Mucosa of gallbladder (tissue), 1 donor: ENCODE data around the gene ZNF580. TPM values are rescaled to one million over a fixed set of nuclear protein-coding genes. Genes with fewer than 3 reads are reported as not detected.

Experiments used
- DNase-seq: peaks from one replicate; pipeline ENCODE4 v3.0.0-alpha.2; 2020; ENCODE audit warnings: low spot score
- total RNA-seq: library from RNA; stranded (reverse); gene quantifications from one replicate; pipeline ENCODE4 v1.2.1, GENCODE V29; 2021
- donor health status: DM: no; HTN: no; CAD: no.

ZNF580 gene
- total RNA-seq, 1 donor from 2014 or later: 47.3 TPM

DNA sequence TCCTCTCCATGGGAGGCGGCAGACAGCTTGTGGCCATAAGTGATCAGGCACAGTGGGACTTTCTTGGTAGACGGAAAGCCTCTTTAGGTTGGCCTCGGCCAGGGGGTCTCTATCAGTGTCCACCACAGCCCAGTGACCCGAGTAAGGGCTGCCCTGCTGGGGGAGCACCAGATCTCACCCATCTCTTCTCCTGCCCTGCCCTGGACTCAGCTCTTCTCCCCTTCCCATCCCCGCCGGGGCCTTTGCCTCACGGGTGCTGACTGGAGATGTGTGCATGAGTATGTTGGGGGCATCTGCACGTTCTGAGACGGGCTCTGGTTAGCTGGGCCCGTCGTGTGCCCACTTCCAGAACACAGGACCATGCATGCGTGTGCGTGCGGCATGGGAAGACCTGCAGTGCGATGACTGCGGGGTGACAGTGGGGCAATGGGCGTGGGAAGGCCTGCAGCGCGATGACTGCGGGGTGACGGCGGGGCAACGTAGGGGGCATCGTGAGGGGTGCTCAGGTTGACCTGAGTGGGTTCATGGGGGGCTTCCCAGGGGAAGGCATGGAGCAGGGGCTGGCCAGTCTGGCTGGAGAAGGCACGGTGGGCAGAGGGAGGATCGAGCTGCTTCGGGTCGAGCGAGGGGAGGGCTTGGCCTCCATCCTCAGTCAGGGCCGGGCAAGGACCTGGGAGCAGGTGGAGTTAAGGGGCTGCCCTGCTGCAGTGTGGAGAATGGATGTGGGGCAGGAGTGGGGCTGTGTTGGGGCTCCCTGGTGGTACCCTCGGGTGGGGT lies 50.2 kb downstream of the ZNF580 start:
- no peak for DNase-seq

DNA sequence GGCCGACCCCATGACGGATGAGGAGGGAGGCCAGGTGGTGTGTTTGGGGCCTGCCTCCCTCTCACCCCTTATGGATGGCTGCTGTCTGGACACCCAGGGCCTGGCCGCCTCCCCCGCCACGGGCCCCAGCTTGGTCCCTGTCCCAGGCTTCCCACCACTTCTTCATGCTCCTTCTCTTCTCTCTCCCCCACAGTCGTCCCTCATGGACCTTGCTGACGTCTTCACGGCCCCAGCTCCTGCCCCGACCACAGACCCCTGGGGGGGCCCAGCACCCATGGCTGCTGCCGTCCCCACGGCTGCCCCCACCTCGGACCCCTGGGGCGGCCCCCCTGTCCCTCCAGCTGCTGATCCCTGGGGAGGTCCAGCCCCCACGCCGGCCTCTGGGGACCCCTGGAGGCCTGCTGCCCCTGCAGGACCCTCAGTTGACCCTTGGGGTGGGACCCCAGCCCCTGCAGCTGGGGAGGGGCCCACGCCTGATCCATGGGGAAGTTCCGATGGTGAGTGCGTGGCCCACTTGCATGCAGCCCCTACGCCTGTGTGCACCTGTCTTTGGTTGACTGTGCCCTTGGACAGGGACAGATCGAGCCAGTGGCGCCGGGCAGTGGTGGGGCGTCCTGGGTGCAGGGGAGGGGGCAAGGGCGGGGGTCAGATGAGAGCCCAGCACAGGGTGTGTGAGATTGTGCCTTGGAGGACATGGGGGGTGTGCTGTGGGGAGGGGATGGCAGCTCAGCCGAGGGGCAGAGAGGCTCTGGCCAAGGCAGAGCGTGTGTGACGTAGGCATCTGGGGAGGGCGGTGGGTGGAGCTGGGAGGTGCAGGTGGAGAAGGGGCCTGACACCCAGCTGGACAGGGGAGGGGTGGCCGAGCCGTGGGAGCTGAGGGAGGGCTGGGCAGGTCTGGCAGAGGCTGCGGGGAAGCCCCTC lies 51.0 kb downstream of the ZNF580 start:
- DNase-seq: no peak

DNA sequence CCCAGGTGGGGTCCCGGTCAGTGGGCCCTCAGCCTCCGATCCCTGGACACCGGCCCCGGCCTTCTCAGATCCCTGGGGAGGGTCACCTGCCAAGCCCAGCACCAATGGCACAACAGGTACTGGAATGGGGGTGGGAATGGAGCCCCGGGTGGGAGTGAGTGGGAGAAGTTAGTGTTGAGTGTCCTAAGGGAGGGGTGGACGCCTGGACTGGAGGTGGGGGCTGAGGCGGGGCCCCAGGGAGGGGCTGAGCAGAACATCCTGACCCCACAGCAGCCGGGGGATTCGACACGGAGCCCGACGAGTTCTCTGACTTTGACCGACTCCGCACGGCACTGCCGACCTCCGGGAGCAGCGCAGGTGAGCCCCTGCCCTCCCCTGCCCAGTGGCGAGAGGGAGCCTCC lies 51.9 kb downstream of the ZNF580 start:
- DNase-seq: no peak

Other genes with a start within 250 kb of the ZNF580 start
- 26.4 TPM for gene UBE2S, start 233.2 kb upstream of the ZNF580 start, total RNA-seq
- gene SHISA7, start 197.7 kb upstream of the ZNF580 start, total RNA-seq: not detected
- gene ISOC2, start 179.4 kb upstream of the ZNF580 start, total RNA-seq: 53.5 TPM
- gene C19orf85, start 176.3 kb upstream of the ZNF580 start, total RNA-seq: not detected
- 10.7 TPM for gene ZNF628, start 164.4 kb upstream of the ZNF580 start, total RNA-seq
- gene NAT14, start 155.8 kb upstream of the ZNF580 start, total RNA-seq: 23.1 TPM
- 49.7 TPM for gene SSC5D, start 152.6 kb upstream of the ZNF580 start, total RNA-seq
- not detected for gene SBK2, start 103.9 kb upstream of the ZNF580 start, total RNA-seq
- gene SBK3, start 95.5 kb upstream of the ZNF580 start, total RNA-seq: 0.20 TPM
- gene ZNF579, start 60.2 kb upstream of the ZNF580 start, total RNA-seq: 35.0 TPM
- gene FIZ1, start 41.5 kb upstream of the ZNF580 start, total RNA-seq: 22.7 TPM
- gene ZNF524, start 40.7 kb upstream of the ZNF580 start, total RNA-seq: 37.8 TPM
- 21.6 TPM for gene ZNF865, start 35.4 kb upstream of the ZNF580 start, total RNA-seq
- 13.0 TPM for gene ZNF784, start 16.4 kb upstream of the ZNF580 start, total RNA-seq
- 22.2 TPM for gene ZNF581, start 2.6 kb downstream of the ZNF580 start, total RNA-seq
- 18.4 TPM for gene CCDC106, start 7.2 kb downstream of the ZNF580 start, total RNA-seq
- 202 TPM for gene U2AF2, start 14.0 kb downstream of the ZNF580 start, total RNA-seq
- 172 TPM for gene EPN1, start 34.2 kb downstream of the ZNF580 start, total RNA-seq
- gene NLRP9, start 97.4 kb downstream of the ZNF580 start, total RNA-seq: not detected
- gene RFPL4A, start 118.1 kb downstream of the ZNF580 start, total RNA-seq: 1.1 TPM
- not detected for gene RFPL4AL1, start 128.1 kb downstream of the ZNF580 start, total RNA-seq
- 0.17 TPM for gene NLRP11, start 191.0 kb downstream of the ZNF580 start, total RNA-seq
- gene NLRP4, start 195.5 kb downstream of the ZNF580 start, total RNA-seq: not detected